ENCODE data around the gene CACNB1. TPM values are rescaled to one million over a fixed set of nuclear protein-coding genes. Genes with fewer than 3 reads are reported as not detected.

Gene CACNB1
- total and polyA plus RNA-seq, 2 of the 13 experiments (the other 11 are each of a cell fraction or from before 2014, with no cell fraction given), result 0.75 to 1.5 TPM

- TF ChIP-seq FIP1L1 (IDR thresholded peaks at IDR 0.05; ENCODE audit: borderline replicate concordance, insufficient read depth, low read depth, low read length), result no peak
- TF ChIP-seq ZNF484 (CRISPR knock-in tag; IDR thresholded peaks at IDR 0.05; ENCODE audit: borderline replicate concordance, low read depth), result no peak
- TF ChIP-seq RCOR2 (CRISPR knock-in tag; IDR thresholded peaks at IDR 0.05), result no peak
- TF ChIP-seq, protein P1, sequence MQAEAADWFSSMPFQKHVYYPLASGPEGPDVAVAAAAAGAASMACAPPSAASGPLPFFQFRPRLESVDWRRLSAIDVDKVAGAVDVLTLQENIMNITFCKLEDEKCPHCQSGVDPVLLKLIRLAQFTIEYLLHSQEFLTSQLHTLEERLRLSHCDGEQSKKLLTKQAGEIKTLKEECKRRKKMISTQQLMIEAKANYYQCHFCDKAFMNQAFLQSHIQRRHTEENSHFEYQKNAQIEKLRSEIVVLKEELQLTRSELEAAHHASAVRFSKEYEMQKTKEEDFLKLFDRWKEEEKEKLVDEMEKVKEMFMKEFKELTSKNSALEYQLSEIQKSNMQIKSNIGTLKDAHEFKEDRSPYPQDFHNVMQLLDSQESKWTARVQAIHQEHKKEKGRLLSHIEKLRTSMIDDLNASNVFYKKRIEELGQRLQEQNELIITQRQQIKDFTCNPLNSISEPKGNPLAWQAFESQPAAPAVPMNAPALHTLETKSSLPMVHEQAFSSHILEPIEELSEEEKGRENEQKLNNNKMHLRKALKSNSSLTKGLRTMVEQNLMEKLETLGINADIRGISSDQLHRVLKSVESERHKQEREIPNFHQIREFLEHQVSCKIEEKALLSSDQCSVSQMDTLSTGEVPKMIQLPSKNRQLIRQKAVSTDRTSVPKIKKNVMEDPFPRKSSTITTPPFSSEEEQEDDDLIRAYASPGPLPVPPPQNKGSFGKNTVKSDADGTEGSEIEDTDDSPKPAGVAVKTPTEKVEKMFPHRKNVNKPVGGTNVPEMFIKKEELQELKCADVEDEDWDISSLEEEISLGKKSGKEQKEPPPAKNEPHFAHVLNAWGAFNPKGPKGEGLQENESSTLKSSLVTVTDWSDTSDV (CRISPR knock-in tag; IDR thresholded peaks at IDR 0.05), result no peak
- no peak for TF ChIP-seq HHEX (CRISPR knock-in tag; IDR thresholded peaks at IDR 0.05)
- TF ChIP-seq, protein P2, sequence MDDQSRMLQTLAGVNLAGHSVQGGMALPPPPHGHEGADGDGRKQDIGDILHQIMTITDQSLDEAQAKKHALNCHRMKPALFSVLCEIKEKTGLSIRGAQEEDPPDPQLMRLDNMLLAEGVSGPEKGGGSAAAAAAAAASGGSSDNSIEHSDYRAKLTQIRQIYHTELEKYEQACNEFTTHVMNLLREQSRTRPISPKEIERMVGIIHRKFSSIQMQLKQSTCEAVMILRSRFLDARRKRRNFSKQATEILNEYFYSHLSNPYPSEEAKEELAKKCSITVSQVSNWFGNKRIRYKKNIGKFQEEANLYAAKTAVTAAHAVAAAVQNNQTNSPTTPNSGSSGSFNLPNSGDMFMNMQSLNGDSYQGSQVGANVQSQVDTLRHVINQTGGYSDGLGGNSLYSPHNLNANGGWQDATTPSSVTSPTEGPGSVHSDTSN (CRISPR knock-in tag; IDR thresholded peaks at IDR 0.05; ENCODE audit: borderline replicate concordance), result no peak
- no peak for TF ChIP-seq ZNF557 (CRISPR knock-in tag; IDR thresholded peaks at IDR 0.05)
- TF ChIP-seq, protein P3, sequence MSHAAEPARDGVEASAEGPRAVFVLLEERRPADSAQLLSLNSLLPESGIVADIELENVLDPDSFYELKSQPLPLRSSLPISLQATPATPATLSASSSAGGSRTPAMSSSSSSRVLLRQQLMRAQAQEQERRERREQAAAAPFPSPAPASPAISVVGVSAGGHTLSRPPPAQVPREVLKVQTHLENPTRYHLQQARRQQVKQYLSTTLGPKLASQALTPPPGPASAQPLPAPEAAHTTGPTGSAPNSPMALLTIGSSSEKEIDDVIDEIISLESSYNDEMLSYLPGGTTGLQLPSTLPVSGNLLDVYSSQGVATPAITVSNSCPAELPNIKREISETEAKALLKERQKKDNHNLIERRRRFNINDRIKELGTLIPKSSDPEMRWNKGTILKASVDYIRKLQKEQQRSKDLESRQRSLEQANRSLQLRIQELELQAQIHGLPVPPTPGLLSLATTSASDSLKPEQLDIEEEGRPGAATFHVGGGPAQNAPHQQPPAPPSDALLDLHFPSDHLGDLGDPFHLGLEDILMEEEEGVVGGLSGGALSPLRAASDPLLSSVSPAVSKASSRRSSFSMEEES (CRISPR knock-in tag; IDR thresholded peaks at IDR 0.05), result no peak
- TF ChIP-seq ZBTB25 (CRISPR knock-in tag; IDR thresholded peaks at IDR 0.05), result no peak
- no peak for TF ChIP-seq ZNF766 (CRISPR knock-in tag; IDR thresholded peaks at IDR 0.05; ENCODE audit: borderline replicate concordance)
Observed at GRCh38 chr17:39173080-39173479, 24.4 kb downstream of the CACNB1 start (continued).
